Measurements from ENCODE around the gene GAB4. TPM values are rescaled to one million over a fixed set of nuclear protein-coding genes. Genes with fewer than 3 reads are reported as not detected.

Gene GAB4
- total and polyA plus RNA-seq, 2 experiments from 2014 or later = 1.5 to 1.7 TPM

GRCh38 chr22:16973591-16974297 is 34.3 kb downstream of the GAB4 start:
- H4K20me1 ChIP-seq (replicated peaks; ENCODE audit: insufficient read depth) = no peaks in the 10 kb centered on the region
- no peak for TF ChIP-seq STAT1 (IDR thresholded peaks at IDR 0.05; ENCODE audit: unreplicated experiment)
- no peaks in the 10 kb centered on the region for H3K4me1 Mint-ChIP-seq
- no peaks in the 10 kb centered on the region for H3F3A ChIP-seq (replicated peaks; ENCODE audit: low read depth)
- ATAC-seq (no peak), DNase-seq (ENCODE audit: low spot score) (no peak)
- H3K4me3 ChIP-seq = no peak overlapping the region
- peaks cover 19% of the 10 kb centered on the region; the same call in 2 of the 3 replicates for H3K36me3 Mint-ChIP-seq (ENCODE audit: low read depth)
- H3K4me1 ChIP-seq (ENCODE audit: insufficient read depth) = no peaks in the 10 kb centered on the region; the same call in 1 of the 2 replicates
- H3K9me2 ChIP-seq (ENCODE audit: insufficient read depth) = peaks cover 3% of the 10 kb centered on the region; the same call in 1 of the 2 replicates
- no peak overlapping the region for H3K4me2 ChIP-seq
- no peak overlapping the region for H2AFZ ChIP-seq
- H3K36me3 ChIP-seq (ENCODE audit: insufficient read depth) = no peaks in the 10 kb centered on the region
- no peaks in the 10 kb centered on the region for H3K27me3 ChIP-seq (ENCODE audit: insufficient read depth)
- H3K79me2 ChIP-seq (replicated peaks; ENCODE audit: insufficient read depth) = no peaks in the 10 kb centered on the region
- H3K27me3 Mint-ChIP-seq (ENCODE audit: insufficient read depth, low read depth, poor library complexity) = peaks cover 5% of the 10 kb centered on the region
- peaks cover 91% of the 10 kb centered on the region for H3K9me3 Mint-ChIP-seq
- H3K27ac Mint-ChIP-seq = no peak overlapping the region
- H3K4me3 Mint-ChIP-seq = no peak overlapping the region
- H3K27ac ChIP-seq (ENCODE audit: low read depth) = no peak overlapping the region

- H3F3A ChIP-seq (replicated peaks; ENCODE audit: low read depth) = no peaks in the 10 kb centered on the region
- DNase-seq (ENCODE audit: low spot score) (no peak), ATAC-seq (no peak)
- H2AFZ ChIP-seq = no peak overlapping the region
- H3K27ac Mint-ChIP-seq = no peak overlapping the region
- H3K4me3 ChIP-seq = no peak overlapping the region
- no peaks in the 10 kb centered on the region for H4K20me1 ChIP-seq (replicated peaks; ENCODE audit: insufficient read depth)
- H3K9me2 ChIP-seq (ENCODE audit: insufficient read depth) = peaks cover 3% of the 10 kb centered on the region; the same call in 1 of the 2 replicates
- no peaks in the 10 kb centered on the region for H3K36me3 ChIP-seq (ENCODE audit: insufficient read depth)
- H3K27me3 ChIP-seq (ENCODE audit: insufficient read depth) = no peaks in the 10 kb centered on the region
- H3K4me1 Mint-ChIP-seq = no peaks in the 10 kb centered on the region
- H3K4me1 ChIP-seq (ENCODE audit: insufficient read depth) = no peaks in the 10 kb centered on the region; the same call in 1 of the 2 replicates
- peaks cover 5% of the 10 kb centered on the region for H3K27me3 Mint-ChIP-seq (ENCODE audit: insufficient read depth, low read depth, poor library complexity)
- H3K36me3 Mint-ChIP-seq (ENCODE audit: low read depth) = peaks cover 15% of the 10 kb centered on the region; the same call in 2 of the 3 replicates
- H3K9me3 Mint-ChIP-seq = peaks cover 89% of the 10 kb centered on the region
- no peak overlapping the region for H3K4me3 Mint-ChIP-seq
- H3K4me2 ChIP-seq = no peak overlapping the region
- no peaks in the 10 kb centered on the region for H3K79me2 ChIP-seq (replicated peaks; ENCODE audit: insufficient read depth)
- no peak overlapping the region for H3K27ac ChIP-seq (ENCODE audit: low read depth)
- TF ChIP-seq STAT1 (IDR thresholded peaks at IDR 0.05; ENCODE audit: unreplicated experiment) = no peak
- TF ChIP-seq EZH2 (IDR thresholded peaks at IDR 0.05; ENCODE audit: low read depth, unreplicated experiment) = no peak
- no peak for TF ChIP-seq CTCF (conservative IDR thresholded peaks at IDR 0.05; ENCODE audit: low read depth in 2 of 2)
- no peak for TF ChIP-seq EZH2phosphoT487 (IDR thresholded peaks at IDR 0.05; ENCODE audit: unreplicated experiment)
- TF ChIP-seq ZNF331 (CRISPR knock-in tag; IDR thresholded peaks at IDR 0.05; ENCODE audit: low read depth) = no peak
- TF ChIP-seq JUNB (IDR thresholded peaks at IDR 0.05; ENCODE audit: unreplicated experiment) = no peak
- no peak for TF ChIP-seq NANOG (IDR thresholded peaks at IDR 0.05; ENCODE audit: borderline replicate concordance)
- no peak for TF ChIP-seq CREB1 (CRISPR knock-in tag; IDR thresholded peaks at IDR 0.05; ENCODE audit: low read depth)
- TF ChIP-seq ZNF114 (CRISPR knock-in tag; IDR thresholded peaks at IDR 0.05) = no peak
- no peak for TF ChIP-seq ETS1 (IDR thresholded peaks at IDR 0.05)
- TF ChIP-seq ZNF462 (CRISPR knock-in tag; IDR thresholded peaks at IDR 0.05) = no peak
Observed at GRCh38 chr22:16972311-16972710, 35.7 kb downstream of the GAB4 start.
